GM04504 (cell line): Measurements from ENCODE around the gene LRFN3.
A peak's percentile ranks its signal among the peaks of the same experiment; 100 is the strongest.
"Not testable (repeated sequence)": the region's sequence is repeated elsewhere in the genome, so short reads cannot be mapped to it uniquely, and the experiment has no call there.

Source experiments
- DNase-seq: peaks from one replicate; pipeline ENCODE4 v3.0.0-alpha.2; 2012; ENCODE audit warnings: low read depth

Gene LRFN3

DNA sequence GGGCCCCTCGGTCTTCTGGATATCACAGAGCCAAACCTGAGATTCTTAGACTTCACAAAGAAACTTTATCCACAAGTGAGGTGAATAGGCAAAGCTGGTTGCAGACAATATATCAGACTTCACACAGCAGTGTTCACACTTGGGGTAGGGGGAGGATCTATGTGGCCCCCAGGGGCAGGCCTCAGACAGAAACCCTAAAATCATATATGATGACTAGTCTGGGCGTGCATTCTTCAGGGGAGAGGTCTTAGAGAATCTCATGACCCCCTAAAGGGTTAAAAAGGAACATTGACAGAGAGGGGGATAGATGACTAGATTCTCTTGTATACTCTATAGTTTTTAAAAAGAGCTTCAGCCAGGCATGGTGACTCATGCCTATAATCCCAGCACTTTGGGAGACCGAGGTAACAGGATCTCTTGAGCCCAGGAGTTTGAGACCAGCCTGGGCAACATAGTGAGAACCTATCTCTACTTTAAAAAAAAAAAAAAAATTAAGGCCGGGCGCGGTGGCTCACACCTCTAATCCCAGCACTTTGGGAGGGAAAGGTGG, 30.9 kb upstream of the LRFN3 start:
- DNase-seq = no peak

- no peak for DNase-seq
Measured at GRCh38 chr19:35907377-35907745, 28.8 kb upstream of the LRFN3 start.

- DNase-seq = no peak
Measured at GRCh38 chr19:35908010-35908441, 28.1 kb upstream of the LRFN3 start, which contains the start of gene TYROBP. TYROBP (minus strand) TSS chr19:35908295; CDS start chr19:35908228, 67 bp downstream.

DNA sequence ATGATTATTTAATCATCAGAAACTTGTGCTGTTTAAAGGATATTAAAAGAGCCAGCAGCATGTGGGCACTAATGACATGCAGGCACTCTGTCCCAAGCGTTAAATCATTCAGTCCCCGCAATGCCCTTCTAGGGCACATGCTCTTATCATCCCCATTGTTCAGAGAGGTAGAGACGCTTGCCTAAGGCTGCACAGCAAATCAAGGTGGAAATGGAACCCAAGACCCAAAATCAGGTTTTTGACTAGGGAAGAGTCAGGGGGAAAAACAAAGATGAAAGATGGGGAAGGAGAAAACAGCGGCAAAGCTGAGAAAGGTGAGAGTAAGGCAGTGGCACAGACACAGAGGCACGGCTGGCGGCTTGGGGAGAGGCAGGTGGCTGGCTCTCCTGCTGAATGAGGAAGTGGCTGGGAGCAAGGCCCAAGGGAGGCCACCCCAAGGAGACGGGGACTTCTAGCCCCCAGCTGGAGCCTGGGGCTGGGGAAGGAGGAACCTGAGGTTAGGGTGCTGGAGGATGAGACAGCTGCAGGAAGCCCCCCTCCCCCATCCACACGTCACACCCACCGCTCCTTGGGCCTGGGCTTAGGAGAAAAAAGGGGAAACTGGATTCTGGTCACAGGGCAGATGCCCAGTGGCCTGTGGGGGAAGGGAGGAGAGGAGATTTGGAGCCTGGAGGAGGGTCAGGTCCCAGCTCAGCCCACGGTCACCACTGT, 27.0 kb upstream of the LRFN3 start:
- no peak for DNase-seq

GRCh38 chr19:35909684-35910035, 26.5 kb upstream of the LRFN3 start:
- DNase-seq = no peak

DNA sequence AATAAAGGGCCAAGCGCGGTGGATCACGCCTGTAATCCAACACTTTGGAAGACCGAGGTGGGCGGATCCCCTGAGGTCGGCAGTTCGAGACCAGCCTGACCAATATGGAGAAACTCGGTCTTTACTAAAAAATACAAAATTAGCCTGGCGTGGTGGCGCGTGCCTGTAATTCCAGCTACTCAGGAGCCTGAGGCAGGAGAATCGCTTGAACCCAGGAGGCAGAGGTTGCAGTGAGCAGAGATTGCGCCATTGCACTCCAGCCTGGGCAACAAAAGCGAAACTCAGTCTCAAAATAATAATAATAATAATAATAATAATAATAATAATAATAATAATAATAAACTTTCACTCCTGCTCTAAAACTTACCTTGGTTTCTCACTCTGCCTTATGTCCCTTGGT, 25.8 kb upstream of the LRFN3 start:
- not testable (repeated sequence) for DNase-seq

- no peak for DNase-seq
Measured at GRCh38 chr19:35911173-35911572, 25.0 kb upstream of the LRFN3 start.

DNA sequence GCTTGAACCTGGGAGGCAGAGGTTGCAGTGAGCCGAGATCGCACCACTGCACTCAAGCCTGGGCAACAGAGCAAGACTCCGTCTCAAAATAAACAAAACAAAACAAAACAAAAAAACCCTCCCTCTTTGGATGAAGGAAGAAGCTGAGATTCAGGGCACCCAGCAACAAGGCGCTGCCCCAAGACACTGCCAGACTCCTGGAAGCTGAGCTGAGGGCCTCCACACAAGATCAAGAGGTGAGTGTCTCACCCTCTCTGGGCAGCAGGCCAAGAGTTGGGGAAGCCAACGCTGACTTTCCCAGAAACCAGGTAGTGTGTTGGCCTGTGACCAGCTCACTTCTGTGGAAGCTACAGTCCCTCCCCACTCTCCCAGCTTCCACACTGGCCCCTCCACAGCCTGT, 24.4 kb upstream of the LRFN3 start:
- DNase-seq = no peak

- DNase-seq = no peak
Measured at GRCh38 chr19:35913589-35913988, 22.6 kb upstream of the LRFN3 start.

DNA sequence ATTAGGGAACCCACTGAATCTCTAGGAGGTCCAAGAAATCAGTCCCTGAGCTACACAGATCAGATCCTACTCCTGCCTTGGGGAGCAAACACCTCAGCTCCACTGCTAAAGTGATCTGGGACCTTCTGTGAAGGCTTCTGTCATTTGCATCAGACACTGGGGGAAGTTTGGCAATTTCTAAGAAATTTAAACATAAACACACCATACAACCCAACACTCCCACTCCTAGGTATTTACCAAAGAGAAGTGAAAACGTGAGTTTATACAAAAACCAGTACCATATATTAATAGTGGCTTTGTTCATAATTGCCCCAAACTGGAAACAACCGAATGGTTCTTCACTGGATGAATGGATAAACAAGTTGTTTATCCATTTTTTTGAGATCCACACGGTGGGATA, 20.7 kb upstream of the LRFN3 start:
- no peak for DNase-seq

DNA sequence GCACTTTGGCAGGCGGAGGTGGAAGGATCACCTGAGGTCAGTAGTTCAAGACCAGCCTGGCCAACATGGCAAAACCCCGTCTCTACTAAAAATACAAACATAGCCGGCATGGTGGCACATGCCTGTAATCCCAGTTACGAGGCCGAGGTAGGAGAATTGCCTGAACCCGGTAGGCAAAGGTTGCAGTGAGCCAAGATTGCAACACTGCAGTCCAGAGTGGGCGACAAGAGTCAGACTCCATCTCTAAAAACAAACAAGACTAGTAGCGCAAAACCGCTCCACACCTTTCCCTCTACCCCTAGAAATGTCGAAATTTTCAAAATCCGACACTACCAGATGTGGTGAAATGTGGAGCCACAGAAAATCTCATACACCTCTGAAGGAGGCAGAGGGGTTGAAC, 16.9 kb upstream of the LRFN3 start:
- DNase-seq = no peak

- no peak for DNase-seq
Measured at GRCh38 chr19:35921012-35921411, 15.2 kb upstream of the LRFN3 start.

GRCh38 chr19:35925501-35925900, 10.7 kb upstream of the LRFN3 start:
- no peak for DNase-seq

DNA sequence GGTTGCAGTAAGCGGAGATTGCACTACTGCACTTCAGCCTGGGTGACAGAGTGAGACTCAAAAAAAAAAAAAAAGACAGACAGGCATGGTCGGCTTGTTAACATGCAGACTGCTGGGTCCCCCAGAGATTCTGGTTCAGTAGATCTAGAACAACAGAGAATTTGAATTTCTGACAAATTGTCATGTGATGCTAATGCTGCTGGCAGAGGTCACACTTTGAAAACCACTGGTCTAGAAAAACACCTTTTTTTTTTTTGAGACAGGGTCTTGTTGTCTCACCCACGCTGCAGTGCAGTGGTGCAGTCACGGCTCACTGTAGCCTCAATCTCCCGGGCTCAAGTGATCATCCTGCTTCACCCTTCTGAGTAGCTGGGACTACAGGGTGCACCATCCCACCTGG, 7.7 kb upstream of the LRFN3 start:
- no peak for DNase-seq

DNA sequence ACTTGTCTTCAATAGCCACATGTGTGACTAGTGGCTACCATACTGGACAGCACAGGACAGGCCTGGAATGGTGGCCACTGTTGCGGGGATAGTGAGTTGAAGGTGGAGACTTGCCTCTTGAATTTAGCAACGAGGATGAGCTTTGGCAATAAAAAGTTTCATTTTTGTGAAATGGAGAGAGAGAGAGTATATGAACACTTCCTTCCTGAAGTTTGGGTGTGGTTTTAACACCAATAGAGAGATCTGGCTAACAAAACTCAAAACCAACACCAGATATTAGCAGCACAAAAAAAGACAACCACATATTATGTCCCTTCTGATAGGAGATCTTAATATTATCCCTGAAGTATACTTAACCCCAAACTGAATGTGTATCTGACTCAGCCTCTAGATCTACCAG, 6.3 kb upstream of the LRFN3 start:
- no peak for DNase-seq

DNA sequence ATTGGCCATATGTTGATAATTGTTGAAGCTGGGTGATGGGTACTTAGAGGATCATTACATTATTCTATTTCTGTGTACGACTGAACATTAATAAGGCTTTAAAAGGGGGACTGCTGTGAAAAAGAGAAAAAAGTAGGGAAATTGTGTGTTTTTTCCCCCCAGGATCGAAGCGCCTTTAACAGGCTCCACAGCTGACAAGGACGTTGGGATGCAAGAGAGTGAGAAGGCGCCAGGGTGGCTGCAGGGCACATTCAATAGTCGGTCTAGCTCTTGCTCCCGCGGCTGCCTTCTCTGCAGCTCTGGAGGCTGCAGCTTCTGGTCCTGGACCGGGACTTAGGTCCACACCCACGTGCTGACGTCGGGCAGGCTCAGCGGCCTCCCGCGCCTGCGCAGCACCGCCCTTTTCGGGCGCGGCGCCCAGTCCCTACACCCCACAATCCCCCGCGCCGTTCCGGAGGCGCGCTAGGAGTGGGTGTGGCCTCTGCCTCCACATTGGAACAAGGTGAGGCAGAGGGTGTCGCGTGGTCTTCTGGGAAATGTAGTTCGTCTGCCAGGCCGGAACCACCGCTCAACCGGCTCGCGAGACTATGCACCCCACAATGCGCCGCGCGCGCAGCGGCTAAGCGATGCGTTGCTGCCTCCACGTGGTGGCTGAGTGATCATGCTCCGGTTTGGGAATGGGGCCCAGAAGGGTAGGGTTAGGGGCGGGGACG, 4.9 kb upstream of the LRFN3 start:
- DNase-seq = peak; percentile 99

- no peak for DNase-seq
Measured at GRCh38 chr19:35931874-35932202, 4.3 kb upstream of the LRFN3 start.

GRCh38 chr19:35932291-35932936, 3.8 kb upstream of the LRFN3 start:
- DNase-seq = no peak

- no peak for DNase-seq
Measured at GRCh38 chr19:35936738-35937268, 629 bp downstream of the LRFN3 start.

- DNase-seq = no peak
Measured at GRCh38 chr19:35937345-35938281, 1.4 kb downstream of the LRFN3 start.

DNA sequence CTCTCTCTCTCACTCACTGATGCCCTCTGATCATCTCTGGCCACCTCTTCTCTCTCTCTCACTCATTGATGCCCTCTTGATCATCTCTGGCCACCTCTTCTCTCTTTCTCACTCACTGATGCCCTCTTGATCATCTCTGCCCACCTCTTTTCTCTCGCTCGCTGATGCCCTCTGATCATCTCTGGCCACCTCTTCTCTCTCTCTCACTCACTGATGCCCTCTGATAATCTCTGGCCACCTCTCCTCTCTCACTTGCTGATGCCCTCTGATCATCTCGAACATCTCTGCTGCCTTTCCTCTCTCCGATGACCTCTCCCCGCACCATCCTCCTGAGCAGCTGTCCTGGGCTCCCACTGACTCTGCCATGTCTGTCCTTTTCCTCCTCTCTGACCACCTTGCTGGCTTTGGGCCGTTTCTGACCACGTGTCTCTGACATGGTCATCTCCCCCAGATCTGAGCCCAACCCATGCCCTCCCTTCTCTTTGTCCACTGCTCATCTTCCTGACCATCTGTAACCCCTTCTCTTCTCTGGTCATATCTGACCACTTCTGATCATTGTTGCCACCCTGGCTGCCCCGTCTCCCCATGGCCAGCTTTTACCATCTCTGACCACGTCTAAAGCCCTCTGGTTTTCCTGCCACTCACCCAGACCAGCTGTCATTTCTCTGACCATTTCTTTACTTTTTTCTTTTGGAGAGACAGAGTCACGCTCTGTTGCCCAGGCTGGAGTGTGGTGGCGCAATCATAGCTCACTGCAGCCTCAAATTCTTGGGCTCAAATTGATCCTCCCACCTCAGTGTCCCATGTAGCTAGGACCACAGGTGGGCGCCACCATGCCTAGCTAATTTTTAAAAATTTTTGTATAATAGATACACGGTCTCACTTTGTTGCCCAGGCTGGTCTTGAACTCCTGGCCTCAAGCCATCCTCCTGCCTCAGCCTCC, 2.4 kb downstream of the LRFN3 start:
- no peak for DNase-seq
